GM19455 (cell line): ENCODE data around the gene TFAP2B.

Experiments
- ATAC-seq: cut with Tn5 transposase; IDR thresholded peaks from one replicate; pipeline ENCODE4 v1.9.1; 2021; ENCODE audit not compliant: unreplicated experiment

TFAP2B gene

DNA sequence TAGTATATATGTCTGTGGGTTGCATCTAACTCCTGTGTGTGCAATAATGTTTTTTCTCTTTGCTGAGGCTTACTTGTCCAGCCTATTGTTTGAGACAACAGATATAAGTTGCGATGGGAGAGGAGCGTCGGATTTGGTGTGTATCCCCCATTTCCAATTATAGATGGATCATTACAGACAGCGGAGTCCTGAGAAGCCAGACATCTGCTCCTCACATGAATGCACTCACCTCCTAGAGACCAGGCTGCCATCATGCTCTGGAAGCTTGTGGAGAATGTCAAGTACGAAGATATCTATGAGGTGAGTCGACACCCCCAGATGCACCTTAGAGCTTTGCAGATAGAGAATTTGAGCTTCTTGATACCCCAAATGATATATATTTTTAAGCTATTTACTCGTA, at the start of gene TFAP2B:
TSS of gene TFAP2B (plus strand) at position 199 of the 400 bp plus-strand sequence. CDS start at position 220, 21 bp downstream.
- ATAC-seq: no peak

DNA sequence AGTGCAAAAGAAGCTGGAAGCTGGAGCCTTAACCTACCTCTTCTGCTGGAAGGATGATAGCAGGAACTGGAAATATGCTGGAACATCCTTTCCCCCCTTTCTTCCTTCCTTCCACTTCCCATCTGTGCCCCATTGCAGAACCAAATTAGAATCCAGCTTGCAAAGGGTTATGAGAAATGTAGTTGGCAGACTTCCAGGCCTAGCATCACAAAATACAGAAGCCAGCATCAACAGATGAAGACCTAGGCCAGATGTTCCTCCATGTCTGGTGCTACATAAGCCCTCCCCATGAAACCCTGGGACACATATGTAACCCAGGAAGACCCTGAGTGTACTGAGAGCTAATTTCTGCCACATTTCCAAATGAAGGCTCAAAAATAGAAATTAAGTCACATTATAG, 40.0 kb upstream of the TFAP2B start:
- no peak for ATAC-seq

DNA sequence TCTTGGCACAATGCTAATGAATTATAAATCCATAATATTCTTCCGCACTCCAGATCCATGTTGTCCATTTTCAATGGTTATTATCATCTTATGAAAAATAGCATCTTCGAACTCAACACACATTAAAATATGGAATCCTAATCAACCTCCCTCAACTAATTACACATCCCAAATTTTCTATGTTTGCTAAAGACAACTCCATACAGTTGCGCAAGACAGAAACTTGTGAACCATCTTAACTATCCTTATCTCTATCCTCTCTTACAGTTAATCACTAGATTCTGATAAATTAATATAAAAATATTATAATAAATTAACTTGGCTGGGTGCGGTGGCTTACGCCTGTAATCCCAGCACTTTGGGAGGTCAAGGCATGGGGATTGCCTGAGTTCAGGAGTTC, 38.3 kb upstream of the TFAP2B start:
- no peak for ATAC-seq

DNA sequence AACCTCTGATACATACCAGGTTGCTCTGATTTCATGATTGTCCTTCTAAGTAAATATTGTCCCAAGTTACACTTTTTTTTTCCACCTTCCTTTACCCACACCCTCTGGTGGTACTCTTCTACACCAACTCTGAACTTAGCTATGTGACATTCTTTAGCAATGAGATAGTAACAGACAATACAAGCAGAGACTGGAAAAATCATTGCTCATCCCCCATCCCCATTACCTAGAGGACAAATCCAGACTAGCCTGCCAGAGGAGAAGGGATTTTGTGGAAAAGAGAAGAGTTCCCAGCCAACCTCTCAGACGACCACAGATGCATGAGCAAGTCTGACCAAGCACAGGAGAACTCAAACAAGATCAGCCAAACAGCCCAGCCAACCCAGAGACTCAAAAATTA, 32.8 kb upstream of the TFAP2B start:
- ATAC-seq: no peak

DNA sequence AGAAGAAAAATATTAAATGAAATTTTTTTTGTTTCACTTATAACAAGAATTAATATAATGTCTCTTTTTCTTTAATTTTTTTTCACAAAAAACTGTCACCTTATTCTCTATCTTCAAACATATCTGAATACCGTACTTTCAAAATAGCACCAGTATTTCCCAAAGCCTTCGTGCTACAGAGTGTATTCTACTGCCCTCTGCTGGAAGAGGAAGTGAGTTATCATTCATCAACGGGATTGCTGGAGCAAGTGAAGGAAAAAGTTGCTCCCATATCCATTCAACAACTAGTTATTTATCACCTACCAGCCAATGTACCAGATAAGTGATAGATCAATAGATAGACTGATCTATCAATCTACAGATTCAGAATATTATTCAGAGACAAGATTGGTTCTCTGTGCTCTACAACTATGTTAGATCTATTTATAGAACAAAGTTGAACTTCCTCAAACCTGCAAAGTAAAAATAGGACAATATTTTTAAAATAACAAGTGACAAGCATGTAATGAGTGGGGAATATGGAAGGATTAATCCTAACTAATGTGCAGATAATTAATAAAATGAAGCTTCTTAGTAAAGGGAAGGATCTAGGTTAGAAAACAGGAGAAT, 26.7 kb upstream of the TFAP2B start:
- ATAC-seq: no peak

DNA sequence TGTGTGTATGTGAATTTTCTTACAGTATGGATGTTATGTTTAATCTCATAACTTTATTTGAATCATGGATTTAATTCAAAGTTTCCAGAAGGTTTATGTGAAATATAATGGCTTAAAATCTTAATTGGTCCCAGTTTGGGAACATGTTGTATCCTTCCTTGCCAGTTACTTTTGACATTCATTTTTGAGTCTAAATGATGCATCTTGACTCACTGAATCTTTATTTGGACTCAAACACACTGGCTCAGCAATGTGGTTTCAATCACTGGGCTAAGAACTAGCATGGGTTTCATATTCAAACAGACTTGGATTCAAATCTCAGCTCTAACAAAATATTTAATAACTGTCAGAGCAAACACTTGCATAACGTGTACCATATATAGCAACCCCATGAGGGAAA, 25.9 kb upstream of the TFAP2B start:
- ATAC-seq: no peak

DNA sequence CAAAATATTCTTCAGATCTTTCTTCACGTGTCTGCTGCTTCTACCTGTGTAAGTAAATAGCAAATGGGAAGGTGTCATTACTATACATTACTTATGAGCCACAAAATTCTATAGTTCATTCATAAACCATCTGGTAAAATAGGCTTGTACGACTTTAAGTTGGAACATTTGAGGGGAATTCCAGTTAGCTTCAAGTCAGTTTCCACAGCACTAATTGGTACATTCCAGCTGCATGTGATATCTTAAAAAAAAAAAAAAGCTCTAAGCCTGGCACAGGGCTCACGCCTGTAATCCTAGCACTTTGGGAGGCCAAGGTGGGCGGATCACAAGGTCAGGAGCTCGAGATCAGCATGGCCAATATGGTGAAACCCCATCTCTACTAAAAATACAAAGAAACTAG, 23.1 kb upstream of the TFAP2B start:
- no peak for ATAC-seq

DNA sequence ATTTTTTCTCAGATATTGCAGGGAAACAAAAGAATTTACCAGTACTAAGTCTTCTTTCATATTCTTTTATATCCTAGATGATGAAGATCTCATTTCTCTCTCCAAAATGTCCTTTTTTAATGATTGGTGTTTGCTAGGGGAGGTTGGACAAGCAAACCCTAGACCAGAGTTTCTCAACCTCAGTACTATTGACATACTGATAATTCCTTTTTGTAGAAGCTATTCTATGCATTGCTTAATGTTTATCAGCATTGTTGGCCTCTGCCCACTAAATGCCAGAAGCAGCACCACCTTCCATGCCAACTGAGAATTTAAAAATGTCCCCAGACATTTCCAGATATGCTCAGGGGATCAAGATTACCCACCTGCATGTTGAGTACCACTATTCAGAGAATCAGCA, 14.4 kb upstream of the TFAP2B start:
- no peak for ATAC-seq

DNA sequence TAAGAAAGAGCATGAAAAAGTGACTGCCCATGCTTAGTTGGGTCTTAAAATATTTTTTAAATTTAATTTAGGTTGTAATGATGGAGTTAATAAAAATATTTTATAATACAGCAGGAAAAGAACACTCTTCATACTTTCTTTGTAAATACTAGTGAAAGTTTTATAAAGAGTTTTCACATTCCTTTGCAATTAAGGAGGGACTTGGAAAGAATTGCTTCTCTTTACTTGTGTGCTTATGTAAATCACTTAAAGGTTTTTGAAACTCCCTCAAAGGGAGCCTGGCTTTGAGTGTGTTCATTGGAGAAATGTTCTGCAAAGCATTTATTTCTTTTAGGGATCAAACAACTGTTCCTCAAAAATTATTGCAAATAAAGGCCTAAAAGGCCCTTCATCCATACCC, 11.6 kb upstream of the TFAP2B start:
- ATAC-seq: no peak

DNA sequence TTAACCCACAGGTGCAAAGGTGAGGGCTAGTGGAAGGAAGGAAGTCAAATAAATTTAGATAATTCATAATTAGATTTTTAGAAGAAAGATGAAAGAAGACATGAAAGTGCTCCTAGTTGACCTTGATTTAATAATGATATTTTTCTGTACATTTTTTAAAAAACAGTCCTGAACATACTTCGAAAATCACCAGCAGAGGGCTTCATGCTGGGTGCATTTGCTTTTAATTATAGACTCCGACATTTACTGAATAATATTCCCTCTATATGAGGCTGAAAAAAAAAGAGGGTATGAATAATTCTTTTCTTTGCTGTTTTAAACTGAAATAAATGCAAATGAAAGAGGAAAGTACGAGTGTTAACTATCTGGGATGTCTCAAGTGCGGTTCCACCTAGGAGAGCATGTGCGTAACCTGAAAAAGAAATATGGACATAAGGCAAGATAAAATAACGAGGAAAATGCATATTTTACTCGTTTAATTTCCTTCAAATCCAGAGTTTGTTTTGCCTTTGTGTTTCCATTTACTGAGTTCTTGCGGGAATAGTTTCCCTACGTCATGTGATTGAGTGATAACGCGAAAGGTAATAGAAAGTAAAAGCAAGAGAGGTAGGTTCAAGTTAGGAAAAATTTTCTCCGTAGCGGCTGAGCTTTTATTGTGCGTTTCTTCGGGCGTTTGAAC, 3.1 kb upstream of the TFAP2B start:
- peak; percentile 51 for ATAC-seq

DNA sequence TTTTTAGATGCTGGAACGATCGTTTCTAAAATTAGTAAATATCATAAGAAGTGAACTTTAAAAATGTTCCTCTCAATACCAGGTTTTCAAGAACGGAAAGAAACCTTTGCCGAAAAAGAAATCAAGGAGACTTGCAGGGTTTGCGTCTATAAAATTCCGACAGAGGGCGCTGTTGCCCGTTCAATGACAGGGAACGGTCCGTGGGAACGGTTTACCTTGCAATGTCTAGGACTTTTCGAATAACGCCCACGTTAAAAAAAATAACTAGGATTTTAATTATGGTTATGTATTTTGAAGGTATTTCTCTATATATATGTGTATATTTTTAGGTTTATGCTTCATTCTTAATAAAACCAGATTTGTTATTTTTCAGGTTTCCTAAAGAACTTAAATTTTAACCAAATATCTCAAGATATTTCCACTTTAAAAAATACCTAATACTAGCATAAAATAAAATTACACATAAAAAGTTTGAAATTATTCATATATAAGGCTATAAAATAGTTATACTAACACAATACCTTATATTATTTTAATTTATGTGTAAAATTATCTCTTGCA, 2.5 kb upstream of the TFAP2B start:
- ATAC-seq: peak; percentile 87

DNA sequence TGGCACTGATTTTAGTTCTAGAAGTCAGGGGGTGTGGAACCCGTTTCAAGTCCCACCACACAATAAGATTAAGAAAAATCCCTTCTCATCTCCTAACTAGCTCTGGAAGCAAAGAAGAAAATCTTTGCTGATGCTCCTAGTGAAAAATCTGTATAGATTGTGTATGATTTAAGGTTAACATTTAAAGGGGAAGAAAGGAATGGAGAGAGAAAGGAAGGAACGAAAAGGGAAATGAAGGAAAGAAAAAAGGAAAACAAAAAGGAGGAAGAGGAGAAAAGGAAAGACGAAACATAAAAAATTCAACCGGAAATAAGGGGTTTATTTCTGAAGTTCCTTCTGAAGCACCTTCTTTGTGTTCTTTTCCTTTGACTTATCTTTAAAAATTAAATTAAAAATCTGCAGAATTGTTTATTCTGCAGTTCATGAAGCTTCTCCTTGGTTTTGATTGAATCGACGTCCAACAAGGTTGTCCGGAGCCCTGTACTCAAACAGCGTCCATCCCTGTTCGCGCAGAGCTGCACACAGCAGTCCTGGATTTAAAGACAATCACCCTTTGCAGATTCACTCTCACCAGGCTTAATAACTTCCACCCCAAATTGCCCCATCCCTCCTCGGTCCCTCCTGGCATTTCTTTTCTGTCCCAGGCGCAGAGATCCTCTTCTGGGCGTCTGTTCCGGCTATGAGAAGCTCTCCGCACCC, 1.6 kb upstream of the TFAP2B start:
- no peak for ATAC-seq

DNA sequence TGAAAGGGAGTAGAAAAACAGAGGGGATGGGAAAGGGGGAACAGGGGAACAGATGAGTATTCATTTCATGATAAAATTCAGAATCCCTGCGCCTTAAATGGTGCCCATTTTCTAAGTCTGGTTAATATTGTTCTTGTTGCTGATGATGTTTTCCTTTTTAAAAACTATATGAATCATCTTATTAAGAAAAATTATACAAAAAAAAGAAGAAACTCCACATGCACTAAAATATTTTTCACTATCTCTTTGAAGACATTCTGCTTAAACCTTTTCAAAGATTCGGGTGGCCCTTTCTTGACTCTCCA, 1.1 kb upstream of the TFAP2B start:
- ATAC-seq: no peak

DNA sequence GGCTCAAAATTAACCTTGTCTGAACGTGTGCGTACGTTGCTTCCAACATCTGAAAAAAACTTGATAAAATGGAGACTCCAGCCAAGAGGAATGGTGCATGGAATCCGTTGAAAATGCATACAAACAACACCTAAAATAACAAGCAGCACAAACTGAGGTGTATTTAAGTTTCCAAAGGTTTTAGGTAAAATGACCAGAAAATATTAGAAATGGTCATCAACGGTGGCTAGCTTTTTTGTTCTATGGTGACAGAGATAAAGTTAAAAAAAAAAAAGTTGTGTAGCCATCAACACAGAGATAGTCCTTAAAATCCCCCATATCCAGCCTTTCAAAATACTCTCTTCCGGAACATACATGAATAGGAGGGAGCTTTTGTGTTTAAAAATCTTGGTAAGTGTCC, 651 bp upstream of the TFAP2B start:
- no peak for ATAC-seq

DNA sequence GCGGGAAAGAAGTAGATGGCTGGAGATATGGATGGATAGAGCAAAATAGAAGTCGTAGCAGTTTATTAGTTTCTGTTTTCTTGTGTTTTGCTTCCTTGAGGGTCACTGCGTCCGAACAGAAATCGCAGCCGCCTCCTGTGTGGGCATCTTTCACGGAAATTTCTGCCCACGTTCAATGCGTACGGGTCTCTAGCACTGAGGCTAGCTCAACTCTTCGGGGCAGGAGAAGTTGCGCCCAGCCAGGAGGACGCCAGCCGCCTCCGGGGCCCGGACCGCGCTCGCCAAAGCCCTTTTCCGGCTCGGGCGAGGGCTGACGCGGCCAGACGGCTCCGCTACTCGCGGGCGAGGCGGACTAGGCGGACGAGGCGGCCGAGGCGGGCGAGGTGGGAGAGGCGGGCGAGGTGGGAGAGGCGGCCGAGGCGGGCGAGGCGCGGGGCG, 814 bp downstream of the TFAP2B start:
- ATAC-seq: no peak

DNA sequence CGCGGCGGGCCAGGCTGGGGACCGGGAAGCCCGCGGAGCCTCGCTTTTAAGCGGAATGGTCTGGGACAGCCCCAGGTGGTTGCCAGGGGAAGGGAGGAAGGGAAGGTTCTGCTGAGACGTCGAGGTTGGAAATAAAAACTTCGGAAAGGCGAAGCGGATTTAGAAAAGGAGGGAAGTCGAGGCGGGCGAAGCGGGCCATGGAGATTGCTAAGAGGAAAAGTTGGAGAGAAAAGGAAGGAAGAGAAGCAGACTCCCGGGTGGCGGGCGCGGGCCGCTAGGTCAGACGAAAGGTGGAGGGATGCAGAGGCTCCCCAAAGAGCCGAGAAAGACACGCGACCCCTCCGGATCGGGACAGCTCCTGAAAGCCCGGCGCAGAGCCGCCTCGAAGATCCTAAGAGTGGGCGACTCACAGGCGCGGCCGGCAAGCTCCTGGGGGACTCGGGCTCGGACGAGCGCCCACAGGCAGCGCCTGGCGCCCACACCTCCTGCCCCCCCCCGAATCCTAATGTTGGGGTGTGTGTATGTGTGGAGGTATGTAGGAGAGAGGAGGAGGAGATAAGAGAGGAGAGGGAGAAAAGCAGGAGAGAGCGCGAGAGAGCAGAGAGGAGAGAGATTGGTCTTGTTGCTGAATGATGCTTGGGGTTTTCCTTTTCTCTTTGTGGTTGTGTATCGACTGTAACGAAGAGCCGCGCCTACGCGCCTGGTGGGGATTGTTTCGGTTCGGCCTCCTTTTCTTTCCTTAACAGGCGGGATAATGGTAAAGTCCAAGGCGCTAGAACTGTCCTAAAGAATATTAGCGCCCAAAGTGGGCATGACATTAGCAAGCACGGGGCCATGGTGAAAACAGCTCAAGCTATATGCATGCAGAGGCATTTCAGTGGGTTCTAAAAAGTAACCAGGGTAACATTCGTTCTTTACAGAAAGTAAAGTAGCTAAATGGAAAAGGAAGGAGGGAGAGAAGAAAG, 1.5 kb downstream of the TFAP2B start:
- ATAC-seq: no peak

DNA sequence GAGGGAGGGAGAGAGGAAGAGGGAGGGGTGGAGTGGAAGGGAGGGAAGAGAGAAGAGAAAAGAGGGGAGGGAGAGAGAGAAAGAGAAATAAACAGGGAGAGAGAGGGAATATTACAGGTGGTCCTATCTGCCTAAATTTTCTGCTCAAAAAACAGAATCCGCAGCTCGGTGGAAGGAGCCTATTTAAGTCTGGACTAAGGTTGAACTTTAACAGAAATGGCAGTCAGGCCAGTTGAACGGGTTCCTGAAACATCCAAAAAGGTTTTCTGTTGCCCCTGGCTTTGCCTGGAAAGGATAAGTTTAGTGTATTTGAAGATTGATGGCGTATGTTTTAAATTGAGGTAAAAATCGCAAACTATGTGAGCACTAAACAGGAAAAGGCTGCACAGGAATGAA, 2.2 kb downstream of the TFAP2B start:
- no peak for ATAC-seq

DNA sequence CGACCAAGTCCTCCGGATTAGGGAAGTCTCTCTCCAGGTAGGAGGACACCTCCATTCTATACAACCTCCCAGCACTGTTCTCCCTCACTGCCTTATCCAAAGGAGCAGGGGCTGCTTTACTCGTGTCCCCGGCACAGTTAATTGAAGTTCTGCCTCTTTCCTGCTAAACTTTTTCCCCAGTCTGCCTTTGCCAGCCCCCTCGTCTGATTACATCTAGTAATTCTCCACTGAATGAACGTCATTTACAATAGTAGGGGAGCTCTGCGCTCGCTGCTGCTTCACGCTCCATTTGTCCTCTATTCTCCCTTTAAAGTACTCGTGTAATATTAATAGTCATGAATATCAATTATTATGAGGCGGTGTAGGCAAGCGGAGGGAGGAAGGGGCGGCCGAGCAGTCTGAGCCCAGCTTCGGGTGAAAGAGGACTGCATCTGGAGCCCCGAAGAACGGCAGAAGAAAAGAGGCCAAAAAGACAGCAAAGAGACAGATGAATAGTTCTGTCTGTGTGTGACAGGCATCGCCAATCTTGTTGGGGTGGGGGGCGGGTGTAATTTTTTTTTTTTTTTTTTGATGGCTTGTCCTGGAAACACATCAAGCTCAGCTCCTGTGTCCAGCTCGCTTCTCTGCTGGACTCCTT, 2.9 kb downstream of the TFAP2B start:
- no peak for ATAC-seq

DNA sequence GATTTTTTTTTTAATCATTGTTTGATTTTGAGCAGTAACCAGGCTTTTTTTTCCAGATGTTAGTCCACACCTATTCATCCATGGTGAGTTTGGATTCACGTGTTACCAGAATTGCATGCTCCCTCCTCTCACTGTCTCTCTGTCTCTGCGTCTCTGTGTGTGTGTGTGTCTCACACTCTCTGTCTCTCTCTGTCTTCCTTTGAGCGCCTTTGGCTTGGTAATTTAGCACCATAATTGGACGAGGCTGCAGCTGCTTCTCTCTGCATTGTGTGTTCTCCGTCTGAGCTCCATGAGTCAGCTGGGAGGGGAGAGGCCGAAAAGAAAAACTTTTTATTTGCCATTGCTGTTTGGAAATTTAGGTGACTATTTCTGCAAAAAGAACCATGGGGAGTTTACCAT, 3.4 kb downstream of the TFAP2B start:
- no peak for ATAC-seq

DNA sequence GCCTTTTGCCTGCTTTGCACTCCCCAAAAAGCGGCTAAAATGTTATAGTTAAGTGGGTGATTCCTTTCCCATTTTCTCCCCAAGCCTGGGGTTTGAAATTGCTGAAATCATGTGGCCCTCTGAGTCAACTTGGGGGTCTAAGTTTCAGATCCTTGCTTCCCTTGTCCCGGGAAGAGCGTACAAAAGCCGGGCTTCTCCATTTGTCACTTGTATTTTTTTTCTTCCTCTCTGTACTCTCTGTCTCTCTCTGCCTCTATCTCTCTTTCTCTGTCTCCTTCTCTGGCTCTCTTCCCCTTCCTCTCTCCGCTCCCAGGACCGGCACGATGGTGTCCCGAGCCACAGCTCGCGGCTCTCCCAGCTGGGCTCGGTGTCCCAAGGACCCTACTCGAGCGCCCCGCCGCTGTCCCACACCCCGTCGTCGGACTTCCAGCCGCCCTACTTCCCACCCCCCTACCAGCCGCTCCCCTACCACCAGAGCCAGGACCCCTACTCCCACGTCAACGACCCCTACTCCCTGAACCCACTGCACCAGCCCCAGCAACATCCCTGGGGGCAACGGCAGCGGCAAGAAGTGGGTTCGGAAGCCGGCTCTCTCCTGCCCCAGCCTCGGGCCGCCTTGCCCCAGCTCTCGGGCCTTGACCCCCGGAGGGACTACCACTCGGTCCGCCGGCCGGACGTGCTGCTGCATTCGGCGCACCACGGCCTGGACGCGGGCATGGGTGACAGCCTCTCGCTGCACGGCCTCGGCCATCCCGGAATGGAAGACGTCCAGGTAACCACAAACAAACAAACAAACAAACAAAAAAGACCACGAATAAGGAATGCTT, 4.6 kb downstream of the TFAP2B start:
- ATAC-seq: no peak
